HG03135 (cell line): ENCODE data around the gene ANLN.
A peak's percentile ranks its signal among the peaks of the same experiment; 100 is the strongest.
"Not testable (repeated sequence)": the region's sequence is repeated elsewhere in the genome, so short reads cannot be mapped to it uniquely, and the experiment has no call there.

ENCODE experiments used
- ATAC-seq: cut with Tn5 transposase; IDR thresholded peaks from one replicate; pipeline ENCODE4 v1.9.1; 2021; ENCODE audit warnings: mild to moderate bottlenecking, moderate library complexity; ENCODE audit not compliant: unreplicated experiment

Gene ANLN

GRCh38 chr7:36379831-36380504 lies 9.7 kb upstream of the ANLN start:
- no peak for ATAC-seq

- no peak for ATAC-seq
Observed at GRCh38 chr7:36381056-36381455, 8.6 kb upstream of the ANLN start.

GRCh38 chr7:36383284-36383683 lies 6.4 kb upstream of the ANLN start:
- not testable (repeated sequence) for ATAC-seq

GRCh38 chr7:36385646-36386045 lies 4.0 kb upstream of the ANLN start:
- ATAC-seq, result not testable (repeated sequence)

DNA sequence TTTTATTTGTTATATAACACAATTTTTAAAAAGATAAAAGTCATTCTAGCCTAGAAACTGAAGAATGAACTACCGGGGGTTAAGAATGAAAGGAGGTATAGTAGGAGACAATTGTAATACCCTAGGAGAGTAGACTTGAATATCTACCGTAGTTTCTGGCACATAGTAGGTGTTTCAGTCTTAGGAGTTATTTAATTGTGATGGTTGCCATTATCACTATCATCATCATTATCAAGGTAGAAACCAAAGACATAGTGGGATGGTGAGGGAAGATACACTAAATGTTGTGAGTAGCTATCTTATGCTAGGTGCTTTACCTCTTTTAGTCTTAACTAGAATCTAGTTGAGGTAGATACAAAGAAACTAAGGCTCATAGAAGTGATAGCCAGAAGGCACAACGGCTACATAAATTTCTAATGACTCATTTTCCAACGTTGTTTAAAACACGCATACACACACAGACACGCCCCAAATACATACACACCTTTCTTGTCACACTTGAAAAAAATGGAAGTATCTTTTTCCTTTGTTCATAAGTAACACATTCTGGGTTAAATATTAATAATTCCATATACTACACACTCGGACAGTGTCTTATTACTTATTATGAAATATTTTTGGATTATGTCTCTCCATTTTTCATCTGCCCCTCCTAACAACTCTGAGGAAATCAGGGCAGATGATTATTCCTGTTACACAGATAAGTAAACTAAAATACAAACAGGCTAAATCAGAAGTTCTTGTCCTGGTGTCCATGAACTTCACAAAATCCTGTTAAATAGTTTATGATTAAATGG lies 2.0 kb upstream of the ANLN start:
- ATAC-seq, result no peak

GRCh38 chr7:36388423-36388822 lies 1.2 kb upstream of the ANLN start:
- no peak for ATAC-seq

DNA sequence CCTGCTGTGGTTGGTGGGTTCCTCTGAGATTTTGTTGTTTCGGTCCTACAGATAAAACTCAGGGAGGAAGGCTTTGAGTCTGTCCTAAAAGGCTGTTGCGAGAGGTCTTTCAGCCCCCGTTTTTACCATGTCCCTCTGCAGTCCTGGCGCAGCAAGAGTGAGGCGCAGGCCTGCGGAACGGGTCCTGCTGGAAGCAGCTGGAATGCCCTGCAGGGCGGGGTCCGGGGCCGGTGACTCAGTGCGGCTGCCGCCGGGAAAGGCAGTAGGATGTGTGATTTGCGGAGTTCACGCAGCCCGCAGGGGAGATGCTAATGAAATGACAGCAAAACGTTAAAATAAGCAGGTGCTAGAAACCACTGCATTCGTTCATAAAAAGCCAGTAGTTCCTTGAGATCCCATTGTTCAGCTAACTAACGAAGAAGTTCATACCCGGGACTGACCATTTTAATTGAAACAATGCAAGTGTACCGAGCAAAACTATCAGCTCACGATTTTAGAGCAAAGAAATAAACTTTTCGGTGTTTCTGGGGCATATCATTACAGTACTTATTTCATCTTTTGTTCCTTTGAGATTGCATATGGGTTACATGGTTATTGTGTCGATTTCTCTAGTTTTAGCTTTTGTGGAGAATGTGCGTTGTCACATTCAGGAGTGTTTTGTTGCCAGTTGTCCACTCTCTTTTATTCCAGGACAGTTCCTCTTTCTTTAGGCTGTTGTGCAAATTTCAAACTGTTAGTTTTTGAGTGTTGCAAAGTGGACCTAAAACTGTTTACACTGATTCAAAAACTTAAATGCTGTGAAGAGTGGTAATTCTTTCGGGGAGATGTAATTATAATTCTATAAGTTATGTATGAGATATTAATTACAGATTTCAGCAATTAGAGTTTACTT lies 783 bp downstream of the ANLN start:
- peak; percentile 25 for ATAC-seq

GRCh38 chr7:36391436-36392198 lies 2.0 kb downstream of the ANLN start:
- peak; percentile 50 for ATAC-seq

GRCh38 chr7:36393826-36394225 lies 4.2 kb downstream of the ANLN start:
- no peak for ATAC-seq

GRCh38 chr7:36395171-36395894 lies 5.7 kb downstream of the ANLN start:
- ATAC-seq, result no peak

- no peak for ATAC-seq
Observed at GRCh38 chr7:36396150-36396549, 6.5 kb downstream of the ANLN start.

- no peak for ATAC-seq
Observed at GRCh38 chr7:36400036-36400435, 10.4 kb downstream of the ANLN start.

DNA sequence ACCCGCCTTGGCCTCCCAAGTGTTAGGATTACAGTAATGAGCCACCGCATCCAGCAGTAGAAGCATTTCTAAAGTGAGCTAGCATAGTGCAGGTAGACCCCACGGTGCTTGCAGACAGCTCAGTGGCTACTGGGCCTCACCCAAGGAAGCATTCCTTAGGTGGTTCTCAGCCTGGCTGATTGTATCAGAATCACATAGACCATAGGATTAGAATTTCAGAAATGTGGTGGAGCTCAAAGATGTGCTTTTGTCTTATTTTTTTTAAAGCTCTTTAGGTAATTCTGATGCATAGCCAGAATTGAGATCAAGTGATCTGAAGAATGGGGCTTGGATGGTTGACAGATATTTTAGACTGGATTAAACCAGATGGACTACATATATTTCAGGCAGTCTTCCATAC lies 10.9 kb downstream of the ANLN start:
- no peak for ATAC-seq

- ATAC-seq, result no peak
Observed at GRCh38 chr7:36403452-36403851, 13.8 kb downstream of the ANLN start.

GRCh38 chr7:36404639-36405408 lies 15.2 kb downstream of the ANLN start:
- no peak for ATAC-seq

DNA sequence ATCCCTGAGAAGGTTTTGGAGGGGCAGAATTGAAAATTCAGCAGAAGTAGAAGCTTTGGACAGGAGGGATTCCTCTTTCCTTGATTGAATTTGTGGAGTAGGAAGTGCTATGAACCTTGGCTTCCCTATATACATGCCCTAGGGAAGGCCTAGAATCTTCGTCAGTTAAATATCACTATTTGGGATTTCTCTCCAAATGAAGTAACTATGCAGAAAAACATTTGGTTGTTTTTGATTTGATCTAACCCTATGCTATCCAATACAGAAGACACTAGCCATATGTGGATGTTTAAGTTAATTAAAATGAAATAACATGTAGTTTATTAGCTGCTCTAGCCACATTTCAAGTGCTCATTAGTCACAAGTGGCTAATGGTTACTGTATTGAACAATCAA lies 15.7 kb downstream of the ANLN start:
- no peak for ATAC-seq

DNA sequence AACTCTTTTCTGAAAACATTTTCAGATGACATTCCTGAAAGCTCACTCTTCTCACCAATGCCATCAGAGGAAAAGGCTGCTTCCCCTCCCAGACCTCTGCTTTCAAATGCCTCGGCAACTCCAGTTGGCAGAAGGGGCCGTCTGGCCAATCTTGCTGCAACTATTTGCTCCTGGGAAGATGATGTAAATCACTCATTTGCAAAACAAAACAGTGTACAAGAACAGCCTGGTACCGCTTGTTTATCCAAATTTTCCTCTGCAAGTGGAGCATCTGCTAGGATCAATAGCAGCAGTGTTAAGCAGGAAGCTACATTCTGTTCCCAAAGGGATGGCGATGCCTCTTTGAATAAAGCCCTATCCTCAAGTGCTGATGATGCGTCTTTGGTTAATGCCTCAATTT lies 16.5 kb downstream of the ANLN start:
- no peak for ATAC-seq

DNA sequence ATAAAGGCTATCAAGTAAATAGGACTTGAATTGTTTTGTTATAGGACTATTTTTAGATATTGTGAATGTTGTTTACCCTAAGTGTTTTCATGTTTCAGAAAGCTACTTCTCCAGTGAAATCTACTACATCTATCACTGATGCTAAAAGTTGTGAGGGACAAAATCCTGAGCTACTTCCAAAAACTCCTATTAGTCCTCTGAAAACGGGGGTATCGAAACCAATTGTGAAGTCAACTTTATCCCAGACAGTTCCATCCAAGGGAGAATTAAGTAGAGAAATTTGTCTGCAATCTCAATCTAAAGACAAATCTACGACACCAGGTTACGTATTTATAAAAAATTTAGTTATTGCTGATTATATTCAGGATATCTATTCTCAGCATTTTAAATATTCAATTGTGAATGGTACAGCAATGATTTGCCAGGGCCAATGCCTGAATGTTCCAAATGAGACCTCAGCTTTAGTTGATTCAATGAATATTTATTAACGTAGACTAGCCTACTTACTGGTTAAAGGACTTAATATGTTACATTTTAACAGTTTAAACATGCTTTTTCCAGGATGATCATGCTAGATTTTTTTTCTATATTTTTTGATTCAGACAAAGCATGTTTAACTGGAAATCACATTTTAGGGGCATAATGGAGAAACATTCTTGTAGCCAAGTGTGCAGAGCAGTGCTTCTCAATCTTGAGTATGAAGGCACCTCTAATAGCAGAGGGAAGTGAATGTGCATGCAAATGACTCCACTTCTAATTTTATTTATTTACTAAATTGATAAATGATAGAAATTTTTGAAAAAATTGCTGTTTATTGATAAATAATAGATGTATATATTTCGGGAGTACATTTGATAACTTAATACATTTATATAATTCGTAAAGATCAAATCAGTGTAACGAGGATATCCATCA lies 18.2 kb downstream of the ANLN start:
- ATAC-seq, result no peak
